ENCODE results near the gene GPS2.

GRCh38 chr17:7348478-7349242, 33.5 kb upstream of the GPS2 start:
- TF ChIP-seq, protein P1, sequence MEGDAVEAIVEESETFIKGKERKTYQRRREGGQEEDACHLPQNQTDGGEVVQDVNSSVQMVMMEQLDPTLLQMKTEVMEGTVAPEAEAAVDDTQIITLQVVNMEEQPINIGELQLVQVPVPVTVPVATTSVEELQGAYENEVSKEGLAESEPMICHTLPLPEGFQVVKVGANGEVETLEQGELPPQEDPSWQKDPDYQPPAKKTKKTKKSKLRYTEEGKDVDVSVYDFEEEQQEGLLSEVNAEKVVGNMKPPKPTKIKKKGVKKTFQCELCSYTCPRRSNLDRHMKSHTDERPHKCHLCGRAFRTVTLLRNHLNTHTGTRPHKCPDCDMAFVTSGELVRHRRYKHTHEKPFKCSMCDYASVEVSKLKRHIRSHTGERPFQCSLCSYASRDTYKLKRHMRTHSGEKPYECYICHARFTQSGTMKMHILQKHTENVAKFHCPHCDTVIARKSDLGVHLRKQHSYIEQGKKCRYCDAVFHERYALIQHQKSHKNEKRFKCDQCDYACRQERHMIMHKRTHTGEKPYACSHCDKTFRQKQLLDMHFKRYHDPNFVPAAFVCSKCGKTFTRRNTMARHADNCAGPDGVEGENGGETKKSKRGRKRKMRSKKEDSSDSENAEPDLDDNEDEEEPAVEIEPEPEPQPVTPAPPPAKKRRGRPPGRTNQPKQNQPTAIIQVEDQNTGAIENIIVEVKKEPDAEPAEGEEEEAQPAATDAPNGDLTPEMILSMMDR (optimal IDR thresholded peaks at IDR 0.05 in 1 of 3, IDR thresholded peaks at IDR 0.05 in 1 of 3, conservative IDR thresholded peaks at IDR 0.05 in 1 of 3; ENCODE audit: extremely low read depth in 1 of 3, insufficient read depth in 2 of 3, low read length in 3 of 3) = no peak
- no peak for TF ChIP-seq EZH2 (IDR thresholded peaks at IDR 0.05; ENCODE audit: low read length)

All from keratinocyte (primary cell).